Activated CD4-positive, alpha-beta T cell treated with anti-CD3 and anti-CD28 coated beads for 1 hour (primary cell): ENCODE measurements around the gene USP30.

ENCODE experiments used
- DNase-seq: peaks from one replicate; pipeline ENCODE4 v3.0.0-alpha.2; 2020

The USP30 gene

DNA sequence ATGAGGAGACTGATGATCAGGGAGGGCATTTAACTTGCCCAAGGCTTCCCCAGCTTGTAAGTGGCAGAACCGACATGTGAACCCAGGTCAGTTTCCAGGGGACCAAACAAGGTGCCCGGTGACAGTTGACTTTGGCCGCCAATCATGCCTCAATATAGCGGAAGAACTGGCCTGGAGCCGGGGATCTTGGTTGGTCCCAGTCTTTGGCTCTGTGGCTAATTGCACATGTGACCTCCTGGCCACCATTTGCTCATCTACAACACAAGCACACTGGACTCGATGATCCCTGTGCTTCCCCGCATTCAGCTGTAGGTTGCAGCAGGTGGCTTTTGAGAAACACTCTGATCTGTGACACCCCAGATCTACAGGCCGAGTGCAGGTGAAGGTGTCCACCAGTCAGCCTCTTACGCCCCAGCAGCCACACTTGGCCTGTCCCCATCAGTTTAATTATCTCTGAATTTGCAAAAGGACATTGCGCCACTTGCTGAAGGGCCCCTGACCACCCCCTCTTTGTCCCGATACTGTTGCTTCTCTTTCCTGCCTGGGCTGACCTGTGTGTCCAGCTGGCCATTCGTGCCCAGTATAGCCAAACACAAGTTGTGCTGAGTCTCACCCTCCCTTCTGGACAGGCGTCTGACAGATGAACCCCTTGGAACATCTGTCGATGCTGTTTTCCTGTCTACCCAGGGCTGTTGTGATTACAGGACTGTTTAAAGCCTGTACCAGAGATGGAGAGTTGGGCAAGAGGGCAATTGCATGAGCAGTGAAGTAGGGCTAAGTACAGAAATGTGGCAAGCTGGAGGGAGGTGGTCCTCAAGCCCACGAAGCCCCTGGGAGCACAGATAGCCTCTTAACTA lies 78.1 kb downstream of the USP30 start:
- DNase-seq: no peak

DNA sequence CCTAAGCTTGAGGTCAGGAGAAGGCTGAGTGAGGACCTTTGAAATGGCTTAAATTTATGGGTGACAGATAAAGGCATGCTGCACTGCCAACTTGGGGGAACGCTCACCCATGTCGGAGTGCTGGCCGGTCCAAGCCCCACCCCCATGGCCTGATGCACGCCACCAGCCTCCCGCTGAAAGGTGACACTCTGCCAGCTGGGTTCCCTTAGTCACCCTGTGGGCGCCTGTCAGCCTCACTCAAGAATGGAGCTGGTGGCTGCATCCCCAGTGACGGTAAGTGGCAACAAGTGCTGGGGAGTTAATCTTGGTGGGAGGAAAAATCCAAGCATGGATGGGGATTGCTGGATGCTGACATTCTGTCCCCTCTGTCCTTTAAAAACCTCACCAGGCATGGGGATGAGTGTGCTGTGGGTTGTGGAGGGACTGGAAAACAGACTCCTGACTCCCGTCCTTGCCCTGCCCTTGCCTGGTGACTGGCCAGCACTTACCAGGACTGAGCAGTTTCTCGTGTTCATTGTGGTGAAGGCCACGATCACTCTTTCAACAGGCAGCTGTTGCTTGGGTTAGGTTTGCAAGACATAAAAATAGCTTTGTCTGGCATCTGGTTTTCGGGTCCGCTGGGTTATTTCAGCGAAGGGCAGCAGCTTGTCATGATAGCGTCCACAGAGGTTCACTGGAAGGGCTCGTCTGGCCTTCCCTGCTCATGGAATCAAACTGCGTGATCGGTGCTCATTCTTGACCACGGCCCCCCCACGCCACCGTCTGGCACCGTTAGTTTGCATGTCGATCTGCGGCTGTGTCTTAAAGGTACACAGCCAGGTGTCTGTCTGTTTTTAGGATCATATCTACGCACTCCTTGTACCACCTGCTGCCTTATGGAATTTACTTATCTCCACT lies 79.0 kb downstream of the USP30 start:
- no peak for DNase-seq

DNA sequence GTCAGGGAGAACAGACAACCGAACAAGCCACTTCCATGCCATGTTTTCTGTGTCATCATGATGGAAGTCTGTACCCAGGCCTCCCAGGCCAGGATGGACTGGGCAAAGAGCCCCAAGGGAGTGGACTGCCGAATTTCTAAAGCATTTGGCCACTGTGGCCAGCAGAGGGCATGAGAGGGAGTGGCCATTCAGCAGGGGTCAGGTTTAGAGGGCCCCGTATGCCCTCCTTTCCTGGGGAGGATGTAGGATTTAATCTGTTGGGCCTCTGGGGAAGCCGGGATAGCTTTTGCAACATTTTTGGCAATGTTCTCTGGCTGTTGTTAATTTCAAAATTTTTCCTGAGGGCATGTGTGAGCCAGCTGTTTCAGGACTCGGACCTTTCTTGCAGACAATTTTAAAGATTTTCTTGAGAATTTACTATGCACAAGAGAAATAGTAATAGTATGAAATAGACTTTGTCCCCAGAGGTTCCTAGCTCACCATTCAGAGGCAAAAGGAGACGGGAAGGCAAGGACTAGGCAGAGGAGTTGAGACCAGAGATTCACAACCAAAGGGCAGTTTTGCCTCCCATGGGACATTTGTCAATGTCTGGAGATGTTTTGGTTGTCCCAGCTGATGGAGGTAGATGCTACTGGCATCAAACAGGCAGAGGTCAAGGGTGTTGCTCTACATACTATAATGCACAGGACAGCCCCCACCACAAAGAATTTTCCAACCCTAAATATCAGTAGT lies 82.0 kb downstream of the USP30 start:
- DNase-seq: no peak

DNA sequence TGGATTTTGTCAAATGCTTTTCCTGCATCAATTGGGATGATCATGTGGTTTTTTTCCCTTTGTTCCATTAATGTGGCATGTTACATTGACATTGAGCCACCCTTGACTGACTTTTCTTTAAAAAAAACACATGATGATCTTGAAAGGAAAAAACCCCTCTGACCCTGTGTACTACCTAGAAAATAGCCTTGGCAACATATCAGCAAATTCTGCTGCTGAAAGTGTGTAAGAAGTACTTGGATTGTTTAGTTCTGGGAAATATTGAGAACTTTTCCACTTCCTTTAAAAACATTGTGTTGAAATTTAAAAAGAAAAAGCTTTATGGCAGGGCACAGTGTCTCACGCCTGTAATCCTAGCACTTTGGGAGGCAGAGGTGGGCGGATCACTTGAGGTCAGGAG lies 84.7 kb downstream of the USP30 start:
- no peak for DNase-seq
